Measurements from ENCODE around the gene DECR2.
A peak's percentile ranks its signal among the peaks of the same experiment; 100 is the strongest.

DECR2 gene

GRCh38 chr16:396199-396598, 5.5 kb upstream of the DECR2 start:
- Histone ChIP-seq H3K9me3 (peaks cover 4% of the 10 kb centered on the region; the same call in 1 of the 2 replicates), H3K36me3 (replicated peaks) (peaks cover 27% of the 10 kb centered on the region), H3K27me3 (ENCODE audit: low read depth) (no peaks in the 10 kb centered on the region), H3K4me3 (peak overlapping the region; percentile 34), H3K4me1 (peaks cover 12% of the 10 kb centered on the region)
- DNase-seq (ENCODE audit: low spot score in 2 of 2) = no peak
- in situ Hi-C loops (cut with MboI; ENCODE audit: low sequenced_read_pairs) = no loop called here

DNA sequence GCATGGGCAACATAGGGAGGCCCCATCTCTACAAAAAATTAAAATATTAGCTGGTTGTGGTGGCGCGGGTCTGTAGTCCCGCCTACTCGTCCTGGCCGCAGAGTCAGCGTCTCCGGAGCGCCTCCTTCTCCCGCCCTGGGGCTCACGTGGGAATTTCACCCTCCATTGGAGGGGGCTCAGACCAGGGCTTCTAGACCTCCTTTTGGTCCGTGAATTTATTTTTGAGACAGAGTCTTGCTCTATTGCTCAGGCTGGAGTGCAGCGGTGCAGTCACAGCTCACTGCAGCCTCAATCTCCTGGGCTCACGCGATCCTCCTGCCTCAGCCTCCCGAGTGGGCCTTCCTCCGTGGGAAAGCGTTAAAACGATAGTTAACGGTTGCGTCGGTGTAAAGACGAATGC, 5.1 kb upstream of the DECR2 start:
- DNase-seq (ENCODE audit: low spot score in 2 of 2) = peak; percentile 57 to 84
- peaks cover 29% of the 10 kb centered on the region for H3K36me3 ChIP-seq (replicated peaks)
- H3K4me1 ChIP-seq = peaks cover 12% of the 10 kb centered on the region
- no peaks in the 10 kb centered on the region for H3K27me3 ChIP-seq (ENCODE audit: low read depth)
- in situ Hi-C loops (cut with MboI; ENCODE audit: low sequenced_read_pairs) = no loop called here
- peaks cover 4% of the 10 kb centered on the region; the same call in 1 of the 2 replicates for H3K9me3 ChIP-seq
- peak overlapping the region; percentile 34 for H3K4me3 ChIP-seq

- DNase-seq (ENCODE audit: low spot score in 2 of 2) = peak in 1 of 2 experiments; percentile 69
- in situ Hi-C loops (cut with MboI; ENCODE audit: low sequenced_read_pairs) = no loop called here
- H3K27me3 ChIP-seq (ENCODE audit: low read depth) = no peaks in the 10 kb centered on the region
- H3K9me3 ChIP-seq = 0 out of 2 replicates have a peak, but pooled peaks cover under 1% of the 10 kb centered on the region
- peaks cover 12% of the 10 kb centered on the region for H3K4me1 ChIP-seq
- H3K4me3 ChIP-seq = peak within 1 kb of the TSS; percentile 41
- H3K36me3 ChIP-seq (replicated peaks) = peaks cover 29% of the 10 kb centered on the region
Measured at GRCh38 chr16:397135-397661, 4.5 kb upstream of the DECR2 start, which contains the start of gene NME4. Gene NME4 (plus strand): TSS chr16:397199. CDS start chr16:397223, 24 bp downstream.

DNA sequence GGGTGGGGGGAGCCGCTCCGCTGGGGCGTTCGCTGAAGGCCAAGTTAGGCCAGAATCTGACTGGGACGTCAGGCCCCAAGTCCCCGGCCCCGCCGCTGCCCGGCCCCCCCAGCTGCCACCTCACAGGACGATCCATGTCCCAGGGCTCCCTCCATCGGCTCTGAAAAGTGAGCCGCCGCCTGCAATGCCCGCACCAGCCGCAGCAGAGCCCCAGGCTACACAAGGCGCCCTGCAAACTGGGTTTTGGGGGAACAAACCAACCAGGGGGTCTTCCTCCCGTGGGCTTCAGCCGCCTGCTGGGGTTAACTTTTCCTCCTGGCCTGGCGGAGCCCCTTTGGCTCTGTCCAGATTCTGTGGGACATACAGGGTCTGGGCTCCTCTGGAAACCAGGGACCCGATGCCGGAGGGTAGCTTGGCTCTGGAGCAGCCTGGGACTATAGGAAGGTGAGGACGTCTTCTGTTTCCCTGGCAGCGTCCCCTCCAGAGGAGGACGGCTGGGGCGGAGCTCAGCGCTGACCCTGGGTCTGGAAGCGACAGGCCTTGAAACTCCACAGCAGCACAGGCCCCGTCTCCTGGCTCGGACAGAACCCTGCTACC, 3.9 kb upstream of the DECR2 start:
- DNase-seq (ENCODE audit: low spot score in 2 of 2) = peak; percentile 33 to 84
- Histone ChIP-seq H3K4me3 (peak overlapping the region; percentile 16), H3K4me1 (peaks cover 14% of the 10 kb centered on the region), H3K9me3 (no peaks in the 10 kb centered on the region), H3K36me3 (replicated peaks) (peaks cover 29% of the 10 kb centered on the region), H3K27me3 (ENCODE audit: low read depth) (no peaks in the 10 kb centered on the region)
- in situ Hi-C loops (cut with MboI; ENCODE audit: low sequenced_read_pairs) = no loop called here

GRCh38 chr16:398561-399339, 2.9 kb upstream of the DECR2 start:
- H3K27me3 ChIP-seq (ENCODE audit: low read depth) = no peaks in the 10 kb centered on the region
- no peaks in the 10 kb centered on the region for H3K9me3 ChIP-seq
- no peak overlapping the region for H3K4me3 ChIP-seq
- DNase-seq (ENCODE audit: low spot score in 2 of 2) = peak in 1 of 2 experiments; percentile 38
- in situ Hi-C loops (cut with MboI; ENCODE audit: low sequenced_read_pairs) = no loop called here
- H3K4me1 ChIP-seq = peaks cover 15% of the 10 kb centered on the region
- H3K36me3 ChIP-seq (replicated peaks) = peaks cover 29% of the 10 kb centered on the region

- no peak for DNase-seq (ENCODE audit: low spot score in 2 of 2)
- peaks cover 15% of the 10 kb centered on the region for H3K4me1 ChIP-seq
- in situ Hi-C loops (cut with MboI; ENCODE audit: low sequenced_read_pairs) = no loop called here
- no peak overlapping the region for H3K4me3 ChIP-seq
- no peaks in the 10 kb centered on the region for H3K9me3 ChIP-seq
- peaks cover 29% of the 10 kb centered on the region for H3K36me3 ChIP-seq (replicated peaks)
- no peaks in the 10 kb centered on the region for H3K27me3 ChIP-seq (ENCODE audit: low read depth)
Measured at GRCh38 chr16:399340-400019, 2.2 kb upstream of the DECR2 start.

GRCh38 chr16:400061-400591, 1.6 kb upstream of the DECR2 start:
- peak in 1 of 2 experiments; percentile 34 for DNase-seq (ENCODE audit: low spot score in 2 of 2)
- H3K27me3 ChIP-seq (ENCODE audit: low read depth) = no peaks in the 10 kb centered on the region
- in situ Hi-C loops (cut with MboI; ENCODE audit: low sequenced_read_pairs) = no loop called here
- peaks cover 15% of the 10 kb centered on the region for H3K4me1 ChIP-seq
- H3K36me3 ChIP-seq (replicated peaks) = peaks cover 29% of the 10 kb centered on the region
- no peaks in the 10 kb centered on the region for H3K9me3 ChIP-seq
- H3K4me3 ChIP-seq = peak overlapping the region; percentile 84

- no peak for DNase-seq (ENCODE audit: low spot score in 2 of 2)
- H3K9me3 ChIP-seq = no peaks in the 10 kb centered on the region
- peaks cover 4% of the 10 kb centered on the region; the same call in 1 of the 2 replicates for H3K4me1 ChIP-seq
- no peaks in the 10 kb centered on the region for H3K27me3 ChIP-seq (ENCODE audit: low read depth)
- in situ Hi-C loops (cut with MboI; ENCODE audit: low sequenced_read_pairs) = no loop called here
- H3K4me3 ChIP-seq = no peak overlapping the region
- H3K36me3 ChIP-seq (replicated peaks) = peaks cover 10% of the 10 kb centered on the region
Measured at GRCh38 chr16:404971-405486, 3.3 kb downstream of the DECR2 start.

DNA sequence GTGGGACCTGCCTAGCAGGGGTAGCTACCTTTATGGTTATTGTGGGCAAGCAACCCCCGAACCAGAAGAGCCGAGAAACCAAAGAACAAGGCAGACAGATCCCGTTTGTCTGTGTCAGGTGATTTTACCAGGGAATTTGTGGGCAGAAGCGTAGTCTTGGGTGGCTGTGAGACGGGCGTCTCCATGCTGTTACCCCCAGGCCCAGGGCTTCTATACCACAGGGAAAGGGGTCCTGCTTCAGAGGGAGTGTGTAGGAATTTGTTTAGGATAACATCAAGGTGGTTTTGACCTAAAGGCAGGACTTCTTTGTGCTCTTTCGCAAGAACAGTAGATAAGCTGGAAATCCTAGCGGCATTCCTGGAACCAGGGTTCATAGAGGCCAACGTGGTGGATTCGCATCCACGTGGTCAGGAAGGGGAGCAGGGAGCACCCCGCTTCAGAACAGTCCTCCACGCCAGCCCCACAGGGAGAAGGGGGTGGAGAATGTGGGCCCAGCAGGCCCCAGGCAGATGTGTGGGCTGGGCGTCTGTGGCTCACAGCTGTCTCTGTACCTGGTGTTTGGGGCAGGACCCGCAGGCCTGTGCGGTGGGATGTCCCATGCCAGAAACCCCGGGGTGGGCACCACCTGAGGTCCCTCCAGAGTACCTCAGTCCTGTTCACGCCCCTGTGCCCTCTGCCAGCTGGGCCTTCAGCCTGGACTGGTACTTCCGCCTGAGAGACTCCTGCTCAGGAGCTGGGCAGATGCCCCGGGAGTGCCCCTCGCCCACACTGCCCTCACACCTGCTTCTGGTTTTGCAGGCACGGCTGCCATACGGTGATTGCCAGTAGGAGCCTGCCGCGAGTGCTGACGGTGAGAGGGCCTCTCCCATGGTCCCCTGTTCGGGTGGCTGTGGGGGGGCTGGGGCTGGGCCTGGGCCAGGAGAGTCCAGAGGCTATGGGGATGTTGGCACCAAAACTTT, 4.1 kb downstream of the DECR2 start:
- no peak for DNase-seq (ENCODE audit: low spot score in 2 of 2)
- in situ Hi-C loops (cut with MboI; ENCODE audit: low sequenced_read_pairs) = no loop called here

GRCh38 chr16:407253-407652, 5.6 kb downstream of the DECR2 start:
- Histone ChIP-seq H3K9me3 (no peaks in the 10 kb centered on the region), H3K36me3 (replicated peaks) (peaks cover 5% of the 10 kb centered on the region), H3K4me3 (no peak overlapping the region), H3K4me1 (0 out of 2 replicates have a peak, but pooled peaks cover 4% of the 10 kb centered on the region), H3K27me3 (ENCODE audit: low read depth) (no peaks in the 10 kb centered on the region)
- no peak for DNase-seq (ENCODE audit: low spot score in 2 of 2)
- in situ Hi-C loops (cut with MboI; ENCODE audit: low sequenced_read_pairs) = no loop called here

More for the DNA sequence above, 4.1 kb downstream of the DECR2 start:
- Histone ChIP-seq H3K4me1 (0 out of 2 replicates have a peak, but pooled peaks cover 4% of the 10 kb centered on the region), H3K36me3 (replicated peaks) (peaks cover 5% of the 10 kb centered on the region), H3K4me3 (no peak overlapping the region), H3K9me3 (no peaks in the 10 kb centered on the region), H3K27me3 (ENCODE audit: low read depth) (no peaks in the 10 kb centered on the region)

GRCh38 chr16:410516-411178, 9.0 kb downstream of the DECR2 start:
- H3K36me3 ChIP-seq (replicated peaks) = peaks cover 5% of the 10 kb centered on the region
- in situ Hi-C loops (cut with MboI; ENCODE audit: low sequenced_read_pairs) = no loop called here
- no peak overlapping the region for H3K4me3 ChIP-seq
- H3K27me3 ChIP-seq (ENCODE audit: low read depth) = no peaks in the 10 kb centered on the region
- H3K4me1 ChIP-seq = no peaks in the 10 kb centered on the region
- no peaks in the 10 kb centered on the region for H3K9me3 ChIP-seq
- no peak for DNase-seq (ENCODE audit: low spot score in 2 of 2)
